GM12878 (cell line): Measurements from ENCODE around the gene ANKRD13B. TPM values are rescaled to one million over a fixed set of nuclear protein-coding genes. Genes with fewer than 3 reads are reported as not detected.

Experiments used
- ATF7 ChIP-seq: fragments of 450-650 bp; IDR thresholded peaks from 2 replicates; pipeline ENCODE4 v1.6.1; 2016; ENCODE audit warnings: low read depth, mild to moderate bottlenecking
- BHLHE40 ChIP-seq, 2 experiments: fragments of 450-650 bp in 1 of 2; IDR thresholded peaks; 2 replicates each; pipeline ENCODE4 v1.6.1; 2011 to 2017; ENCODE audit warnings: low read depth in 2 of 2, borderline replicate concordance in 1 of 2, improper control_type of control experiment in 1 of 2, low read length in 1 of 2, mild to moderate bottlenecking in 1 of 2
- EGR1 ChIP-seq, 2 experiments: IDR thresholded peaks; 1 replicate in 1 of 2; 2 replicates in 1 of 2; pipeline ENCODE4 v1.6.1; 2011 to 2012; ENCODE audit warnings: low read depth in 2 of 2, low read length in 2 of 2, borderline replicate concordance in 1 of 2, mild to moderate bottlenecking in 1 of 2, moderate library complexity in 1 of 2
- EP300 ChIP-seq, 2 experiments: fragments of 150-350 bp in 1 of 2; IDR thresholded peaks; 2 replicates each; pipeline ENCODE4 v1.6.1; 2011 to 2012; ENCODE audit warnings: low read depth in 2 of 2, low read length in 2 of 2, borderline replicate concordance in 1 of 2, improper control_type of control experiment in 1 of 2, inconsistent platforms in 1 of 2; ENCODE audit not compliant: control insufficient read depth in 1 of 2
- ESRRA ChIP-seq: IDR thresholded peaks from 2 replicates; pipeline ENCODE4 v1.6.1; 2012; ENCODE audit warnings: mild to moderate bottlenecking, low read length, improper control_type of control experiment
- IRF3 ChIP-seq: fragments of 450-650 bp; IDR thresholded peaks from 2 replicates; pipeline ENCODE4 v1.6.1; 2014; ENCODE audit warnings: mild to moderate bottlenecking
- KLF5 ChIP-seq: fragments of 450-650 bp; IDR thresholded peaks from 2 replicates; pipeline ENCODE4 v1.6.1; 2014; ENCODE audit warnings: mild to moderate bottlenecking; ENCODE audit not compliant: partially characterized antibody
- LARP7 ChIP-seq: fragments of 450-650 bp; IDR thresholded peaks from 2 replicates; pipeline ENCODE4 v1.6.1; 2017; ENCODE audit warnings: mild to moderate bottlenecking
- MXI1 ChIP-seq: fragments of 150-350 bp; IDR thresholded peaks from 2 replicates; pipeline ENCODE4 v1.6.1; 2011; ENCODE audit warnings: low read depth, mild to moderate bottlenecking, inconsistent platforms, low read length, improper control_type of control experiment
- NFIC ChIP-seq: IDR thresholded peaks from 2 replicates; pipeline ENCODE4 v1.6.1; 2012; ENCODE audit warnings: low read depth, mild to moderate bottlenecking, inconsistent platforms, low read length, moderate library complexity
- NKRF ChIP-seq: fragments of 450-650 bp; conservative IDR thresholded peaks from 2 replicates; pipeline ENCODE4 v1.6.1; 2017; ENCODE audit warnings: mild to moderate bottlenecking, moderate library complexity
- NRF1 ChIP-seq: conservative IDR thresholded peaks from 2 replicates; pipeline ENCODE4 v1.6.1; 2011; ENCODE audit warnings: mild to moderate bottlenecking, low read depth, low read length, improper control_type of control experiment
- PAX8 ChIP-seq: fragments of 450-650 bp; IDR thresholded peaks from 2 replicates; pipeline ENCODE4 v1.6.1; 2017; ENCODE audit warnings: mild to moderate bottlenecking, moderate library complexity
- POLR2A ChIP-seq: IDR thresholded peaks from 2 replicates; pipeline ENCODE4 v1.6.1; 2011; ENCODE audit warnings: low read depth, mild to moderate bottlenecking, low read length
- RELA ChIP-seq: fragments of 450-650 bp; IDR thresholded peaks from 2 replicates; pipeline ENCODE4 v1.8.0; 2014; ENCODE audit warnings: borderline replicate concordance; ENCODE audit not compliant: partially characterized antibody
- SMAD1 ChIP-seq: fragments of 450-650 bp; IDR thresholded peaks from 2 replicates; pipeline ENCODE4 v1.6.1; 2018; ENCODE audit warnings: mild to moderate bottlenecking, low read depth; ENCODE audit not compliant: partially characterized antibody
- YY1 ChIP-seq: IDR thresholded peaks from 2 replicates; pipeline ENCODE4 v1.6.1; 2011; ENCODE audit warnings: low read depth, mild to moderate bottlenecking, low read length
- ZNF207 ChIP-seq: fragments of 450-650 bp; IDR thresholded peaks from 2 replicates; pipeline ENCODE4 v1.6.1; 2014; ENCODE audit warnings: antibody characterized with exemption, mild to moderate bottlenecking, borderline replicate concordance
- ZNF592 ChIP-seq: fragments of 450-650 bp; IDR thresholded peaks from 2 replicates; pipeline ENCODE4 v1.6.1; 2017; ENCODE audit warnings: mild to moderate bottlenecking, moderate library complexity
- ZSCAN29 ChIP-seq: fragments of 450-650 bp; IDR thresholded peaks from 2 replicates; pipeline ENCODE4 v1.6.1; 2017; ENCODE audit warnings: mild to moderate bottlenecking, moderate library complexity
- polyA plus RNA-seq, 11 experiments: library from polyadenylated mRNA; depleted of rRNA in 4 of 11; unstranded in 6 of 11; stranded (reverse) in 5 of 11; fragments of >200 nt; fragmentation: Nextera tagmentation in 4 of 11; fragmentation: Illumina TruSeq in 1 of 11; extraction: Ambion mirVana in 4 of 11; extraction: Trizol in 1 of 11; gene quantifications; 1 replicate in 1 of 11; 2 replicates in 10 of 11; pipeline versions ENCODE4 v1.2.1 to v1.2.3, GENCODE V29; 2011 to 2016; ENCODE audit warnings: inconsistent platforms in 2 of 11, missing spikeins in 2 of 11, low read depth in 1 of 11
- total RNA-seq, 4 experiments: library from RNA; depleted of rRNA in 3 of 4; stranded (reverse); fragments of >200 nt in 3 of 4; fragmentation: Illumina TruSeq in 1 of 4; extraction: Trizol in 1 of 4; gene quantifications; 2 replicates each; pipeline versions ENCODE4 v1.2.1 to v1.2.3, GENCODE V29; 2013 to 2021
- TF ChIP-seq, protein P1 (sequence below): IDR thresholded peaks from 2 replicates; pipeline ENCODE4 v1.6.1; 2011; ENCODE audit warnings: borderline replicate concordance, low read depth, mild to moderate bottlenecking, moderate library complexity, mixed read lengths, low read length; ENCODE audit not compliant: insufficient read depth; ENCODE audit errors: extremely low read length

Gene ANKRD13B
- total and polyA plus RNA-seq, 10 of the 15 experiments (the other 5 are each of a cell fraction or from before 2014, with no cell fraction given), result 0.18 to 15.0 (median 2.8) TPM

DNA sequence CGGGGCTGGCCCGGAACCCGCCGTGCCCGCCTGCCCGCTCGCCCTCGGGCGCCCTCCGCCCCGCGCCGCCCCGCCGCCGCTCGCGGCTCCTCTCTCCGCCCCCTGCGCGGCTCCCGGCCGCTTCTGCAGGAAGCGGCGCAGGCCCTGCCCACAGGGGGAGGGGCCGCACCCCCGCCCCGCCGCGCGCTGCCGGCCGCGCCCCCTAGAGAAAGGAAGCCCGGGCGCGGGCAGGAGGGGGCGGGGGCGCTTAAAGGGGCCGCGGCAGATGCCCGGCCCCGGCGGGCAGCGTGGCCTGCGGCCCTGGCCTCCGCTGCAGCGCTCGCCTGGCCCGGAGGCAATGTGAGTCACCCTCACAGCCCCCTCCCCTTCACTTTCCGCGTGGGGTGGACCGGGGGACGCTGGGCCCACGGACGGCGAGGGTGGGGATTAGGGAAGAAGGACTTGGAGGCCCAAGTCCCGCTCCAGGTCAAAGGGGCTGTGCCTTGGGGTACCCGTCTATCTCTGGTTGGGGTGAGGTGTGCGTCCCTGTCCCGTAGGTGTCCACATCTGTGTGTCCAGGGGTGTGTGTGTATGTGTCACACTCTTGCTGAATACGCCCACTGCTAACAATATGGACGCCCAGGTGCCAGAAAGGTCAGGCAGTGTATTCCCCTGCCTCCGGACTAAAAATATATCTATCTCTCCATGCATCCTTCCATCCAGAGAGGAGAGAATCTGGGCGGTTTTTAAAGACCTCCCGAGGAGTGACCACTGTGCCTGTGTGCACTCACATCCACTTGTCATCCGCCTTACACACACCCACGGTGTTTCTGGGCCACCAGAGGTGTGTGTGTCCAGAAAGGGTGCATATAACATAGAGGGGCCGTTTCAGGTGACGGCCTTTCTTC is 3.2 kb upstream of the ANKRD13B start, which contains the start of gene GIT1 (continued):
- TF ChIP-seq ZSCAN29, result 0 out of 2 replicates have a peak, but pooled peaks have one; percentile 13
- TF ChIP-seq BHLHE40 (IDR thresholded peaks at IDR 0.05; ENCODE audit: borderline replicate concordance in 1 of 2, low read depth in 2 of 2, low read length in 1 of 2), result peak in 1 of 2 experiments; percentile 72; a peak in 2 of 4 replicates
- no peak for TF ChIP-seq PAX8
- TF ChIP-seq KLF5, result peak; percentile 44
- TF ChIP-seq EP300 (IDR thresholded peaks at IDR 0.05; ENCODE audit: borderline replicate concordance in 1 of 2, control insufficient read depth in 1 of 2, low read depth in 2 of 2, low read length in 2 of 2), result no peak
- TF ChIP-seq ESRRA, result no peak
- TF ChIP-seq YY1, result peak; percentile 62; the same call in 1 of the 2 replicates
- TF ChIP-seq ATF7, result no peak
- TF ChIP-seq SMAD1, result no peak
- peak; percentile 36; the same call in 1 of the 2 replicates for TF ChIP-seq NKRF
- no peak for TF ChIP-seq IRF3
- peak; percentile 40; the same call in 1 of the 2 replicates for TF ChIP-seq MXI1
- peak; percentile 78 for TF ChIP-seq LARP7
- TF ChIP-seq POLR2A, result peak; percentile 63; the same call in 1 of the 2 replicates
- no peak for TF ChIP-seq RELA
- peak in 1 of 2 experiments; percentile 80; a peak in 2 of 3 replicates for TF ChIP-seq EGR1 (IDR thresholded peaks at IDR 0.05; ENCODE audit: borderline replicate concordance in 1 of 2, low read depth in 2 of 2, low read length in 2 of 2)
- no peak for TF ChIP-seq NFIC
- 0 out of 2 replicates have a peak, but pooled peaks have one; percentile 33 for TF ChIP-seq ZNF207
- TF ChIP-seq NRF1, result peak; percentile 62
- 0 out of 2 replicates have a peak, but pooled peaks have one; percentile 53 for TF ChIP-seq ZNF592
- TF ChIP-seq, protein P1, sequence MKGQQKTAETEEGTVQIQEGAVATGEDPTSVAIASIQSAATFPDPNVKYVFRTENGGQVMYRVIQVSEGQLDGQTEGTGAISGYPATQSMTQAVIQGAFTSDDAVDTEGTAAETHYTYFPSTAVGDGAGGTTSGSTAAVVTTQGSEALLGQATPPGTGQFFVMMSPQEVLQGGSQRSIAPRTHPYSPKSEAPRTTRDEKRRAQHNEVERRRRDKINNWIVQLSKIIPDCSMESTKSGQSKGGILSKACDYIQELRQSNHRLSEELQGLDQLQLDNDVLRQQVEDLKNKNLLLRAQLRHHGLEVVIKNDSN, result no peak
